Caki2 (cell line): ENCODE results near the gene DPY19L2. TPM values are rescaled to one million over a fixed set of nuclear protein-coding genes. Genes with fewer than 3 reads are reported as not detected.
"Not testable (repeated sequence)": the region's sequence is repeated elsewhere in the genome, so short reads cannot be mapped to it uniquely, and the experiment has no call there.

ENCODE experiments used
- DNase-seq: peaks from one replicate; pipeline ENCODE4 v3.0.0-alpha.2; 2015; ENCODE audit warnings: low read depth
- in situ Hi-C: cut with HindIII; loops from 2 replicates; pipeline ENCODE4 v1.10.0; 2016; ENCODE audit warnings: low sequenced_read_pairs, low pct_unique_long_range_greater_than_20kb, mixed read lengths
- total RNA-seq: library from RNA; depleted of rRNA; stranded (reverse); fragments of >200 nt; shearing (Covaris generic); gene quantifications from 2 replicates; pipeline ENCODE4 v1.2.3, GENCODE V29; 2014; ENCODE audit warnings: low replicate concordance; rRNA removed

The DPY19L2 gene
- total RNA-seq, 1 experiment from 2014 or later = 1.1 TPM

- in situ Hi-C loops, DNase-seq: not testable (repeated sequence)
Observed at GRCh38 chr12:63572038-63572437, 96.3 kb downstream of the DPY19L2 start.

- DNase-seq, in situ Hi-C loops: not testable (repeated sequence)
Observed at GRCh38 chr12:63558445-63558844, 109.8 kb downstream of the DPY19L2 start.

DNA sequence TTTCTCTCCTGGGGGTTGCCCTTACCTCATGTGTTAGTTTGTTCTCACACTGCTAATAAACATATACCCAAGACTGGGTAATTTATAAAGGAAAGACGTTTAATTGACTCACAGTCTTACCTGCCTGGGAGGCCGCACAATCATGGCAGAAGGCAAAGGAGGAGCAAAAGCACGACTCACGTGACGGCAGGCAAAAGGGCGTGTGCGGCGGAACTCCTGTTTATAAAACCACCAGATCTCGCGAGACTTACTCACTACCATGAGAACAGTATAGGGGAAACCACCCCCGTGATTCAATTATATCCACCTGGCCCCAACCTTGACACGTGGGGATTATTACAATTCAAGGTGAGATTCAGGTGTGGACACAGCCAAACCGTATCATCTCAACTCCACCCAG is 116.9 kb downstream of the DPY19L2 start:
- in situ Hi-C loops, DNase-seq: not testable (repeated sequence)

GRCh38 chr12:63549034-63549433 is 119.3 kb downstream of the DPY19L2 start:
- DNase-seq, in situ Hi-C loops: not testable (repeated sequence)

GRCh38 chr12:63545298-63545916 is 122.9 kb downstream of the DPY19L2 start:
- in situ Hi-C loops, DNase-seq: not testable (repeated sequence)

DNA sequence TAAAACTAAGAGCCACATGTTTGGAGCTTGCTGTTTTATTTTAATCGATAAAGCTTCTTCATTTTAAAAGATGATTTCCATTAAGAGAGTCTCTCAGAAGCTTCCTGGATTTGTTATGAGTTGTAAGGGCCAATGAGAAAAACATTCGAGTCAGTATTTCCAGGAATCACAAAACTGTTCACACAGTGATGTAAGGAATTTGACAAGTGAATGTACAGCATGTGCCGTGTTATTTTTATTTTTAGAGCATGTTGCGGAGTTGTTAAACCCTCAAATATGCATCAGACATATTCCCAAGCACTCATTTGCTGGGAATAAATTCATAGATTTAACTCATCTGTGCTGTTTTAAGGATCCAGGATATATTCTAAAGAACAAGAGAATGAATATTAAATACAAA is 129.6 kb downstream of the DPY19L2 start:
- in situ Hi-C loops, DNase-seq: not testable (repeated sequence)

DNA sequence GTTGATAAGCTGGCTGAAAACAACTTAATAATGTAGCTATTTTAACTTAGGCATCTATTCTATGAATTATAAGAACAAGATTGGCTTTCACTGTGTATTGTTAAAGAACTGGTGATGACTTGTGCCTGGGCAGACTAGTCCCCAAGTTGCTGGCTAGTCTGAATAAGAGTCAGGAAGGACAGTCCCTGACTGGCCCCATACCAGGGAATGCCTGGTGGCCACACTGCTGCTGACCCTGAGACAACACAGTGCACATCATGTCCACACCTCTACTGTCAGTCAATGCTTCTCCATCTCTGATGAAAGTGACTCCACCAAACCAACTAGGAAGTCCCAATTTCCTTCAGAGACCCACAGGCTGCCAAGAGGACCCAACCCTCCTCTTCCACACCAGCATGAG is 130.5 kb downstream of the DPY19L2 start:
- DNase-seq, in situ Hi-C loops: not testable (repeated sequence)

DNA sequence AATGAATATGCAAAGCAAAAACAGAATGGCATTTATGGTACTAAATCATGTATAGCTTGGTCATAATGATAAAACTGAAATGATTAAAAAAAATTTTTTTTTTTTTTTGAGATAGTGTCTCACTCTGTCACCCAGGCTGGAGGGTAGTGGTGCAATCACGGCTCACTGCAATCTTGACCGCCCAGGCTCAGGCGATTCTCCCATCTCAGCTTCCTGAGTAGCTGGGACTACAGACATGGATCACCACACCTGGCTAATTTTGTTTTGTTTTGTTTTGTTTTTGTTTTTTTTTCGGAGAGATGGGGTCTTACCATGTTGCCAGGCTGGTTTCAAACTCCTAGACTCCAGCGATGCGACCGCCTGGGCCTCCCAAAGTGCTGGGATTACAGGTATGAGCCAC is 138.7 kb downstream of the DPY19L2 start:
- DNase-seq, in situ Hi-C loops: not testable (repeated sequence)

DNA sequence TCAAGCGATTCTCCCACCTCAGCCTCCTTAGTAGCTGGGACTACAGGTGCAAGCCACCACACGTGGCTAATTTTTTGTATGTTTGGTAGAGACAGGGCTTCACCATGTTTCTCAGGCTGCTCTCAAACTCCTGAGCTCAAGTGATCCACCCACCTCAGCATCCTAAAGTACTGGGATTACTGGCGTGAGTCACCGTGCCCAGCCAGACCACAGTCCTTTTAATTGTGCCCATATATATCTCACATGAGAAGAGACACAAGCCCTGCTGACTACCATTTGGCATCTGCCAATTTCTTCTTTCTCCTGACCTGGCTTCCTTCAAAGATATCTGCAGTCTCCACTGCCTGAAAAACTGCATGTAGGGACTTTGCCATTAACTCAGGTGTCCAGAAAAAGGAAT is 142.5 kb downstream of the DPY19L2 start:
- DNase-seq = no peak
- in situ Hi-C loops = no loop called here

DNA sequence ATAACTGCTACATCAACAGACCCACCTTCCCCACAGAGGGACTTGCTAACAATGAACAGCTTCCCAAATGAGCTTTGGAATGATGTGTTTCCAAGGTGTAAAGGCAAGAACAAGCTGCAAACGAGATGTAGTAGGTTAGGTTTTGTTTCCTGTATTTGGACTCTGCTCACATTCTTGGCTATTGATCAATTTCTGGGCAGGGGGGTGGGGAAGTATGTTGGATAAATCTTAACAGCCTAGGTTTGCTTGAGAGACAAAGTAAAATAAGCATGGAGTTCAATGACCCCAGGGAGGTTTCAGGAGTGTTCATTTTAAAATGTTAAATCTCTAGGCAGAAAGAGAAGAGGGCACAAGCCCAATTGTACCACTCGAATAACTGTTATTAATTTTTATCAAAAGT is 146.6 kb downstream of the DPY19L2 start:
- in situ Hi-C loops = no loop called here
- no peak for DNase-seq

Other genes with a start within 250 kb of the DPY19L2 start
- 38.1 and 50.7 TPM in 2 replicates for gene RXYLT1, start 111.4 kb upstream of the DPY19L2 start, total RNA-seq
- gene SRGAP1, start 176.2 kb upstream of the DPY19L2 start, total RNA-seq = 7.6 and 30.0 TPM in 2 replicates